Stimulated activated naive CD4-positive, alpha-beta T cell (primary cell): Measurements from ENCODE around the gene SPDYE1.
"Not testable (repeated sequence)": the region's sequence is repeated elsewhere in the genome, so short reads cannot be mapped to it uniquely, and the experiment has no call there.

Experiments
- DNase-seq, 6 experiments: peaks; one replicate each; lab custom pipeline; 2025; lab: John Stamatoyannopoulos, UW

SPDYE1 gene

DNA sequence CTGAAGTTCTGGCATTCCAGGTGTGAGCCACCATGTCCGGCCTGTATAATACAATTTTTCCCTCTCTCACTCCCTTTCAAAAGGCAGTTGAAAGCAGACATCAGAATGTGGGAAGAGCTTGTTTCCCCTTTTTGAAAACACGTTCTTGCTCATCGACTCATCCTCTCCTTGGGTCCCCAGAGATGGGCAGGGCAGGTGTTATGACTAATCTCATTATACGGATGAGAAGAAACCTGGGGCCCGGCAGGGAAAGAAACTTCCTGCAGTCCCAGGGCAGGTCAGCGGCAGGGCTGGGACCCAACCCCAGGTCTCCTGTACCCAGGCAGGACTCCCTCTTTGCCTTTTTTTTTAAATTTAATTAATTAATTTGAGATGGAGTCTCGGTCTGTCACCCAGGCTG is 4.8 kb upstream of the SPDYE1 start:
- not testable (repeated sequence) for DNase-seq

DNA sequence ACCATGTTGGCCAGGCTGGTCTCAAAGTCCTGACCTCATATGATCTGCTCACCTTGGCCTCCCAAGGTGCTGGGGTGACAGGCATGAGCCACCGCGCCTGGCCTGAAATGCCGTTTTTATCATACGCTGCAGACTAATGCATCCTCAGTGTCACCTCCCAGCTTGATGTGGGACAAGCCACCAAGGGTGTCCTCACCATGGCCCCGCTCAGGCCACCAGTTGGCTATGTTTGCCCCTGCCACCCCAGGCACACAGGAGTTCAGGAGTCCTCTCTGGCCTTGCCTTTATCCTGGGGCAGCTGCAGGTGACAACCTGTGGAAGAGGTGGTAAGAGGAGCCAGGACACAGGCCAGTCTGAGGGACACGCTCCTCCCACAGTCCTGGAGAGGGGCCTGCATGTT is 3.0 kb upstream of the SPDYE1 start:
- not testable (repeated sequence) for DNase-seq

GRCh38 chr7:44012081-44012480 is 14.4 kb downstream of the SPDYE1 start:
- not testable (repeated sequence) for DNase-seq

- DNase-seq, result not testable (repeated sequence)
Measured at GRCh38 chr7:44015090-44015489, 17.4 kb downstream of the SPDYE1 start.

DNA sequence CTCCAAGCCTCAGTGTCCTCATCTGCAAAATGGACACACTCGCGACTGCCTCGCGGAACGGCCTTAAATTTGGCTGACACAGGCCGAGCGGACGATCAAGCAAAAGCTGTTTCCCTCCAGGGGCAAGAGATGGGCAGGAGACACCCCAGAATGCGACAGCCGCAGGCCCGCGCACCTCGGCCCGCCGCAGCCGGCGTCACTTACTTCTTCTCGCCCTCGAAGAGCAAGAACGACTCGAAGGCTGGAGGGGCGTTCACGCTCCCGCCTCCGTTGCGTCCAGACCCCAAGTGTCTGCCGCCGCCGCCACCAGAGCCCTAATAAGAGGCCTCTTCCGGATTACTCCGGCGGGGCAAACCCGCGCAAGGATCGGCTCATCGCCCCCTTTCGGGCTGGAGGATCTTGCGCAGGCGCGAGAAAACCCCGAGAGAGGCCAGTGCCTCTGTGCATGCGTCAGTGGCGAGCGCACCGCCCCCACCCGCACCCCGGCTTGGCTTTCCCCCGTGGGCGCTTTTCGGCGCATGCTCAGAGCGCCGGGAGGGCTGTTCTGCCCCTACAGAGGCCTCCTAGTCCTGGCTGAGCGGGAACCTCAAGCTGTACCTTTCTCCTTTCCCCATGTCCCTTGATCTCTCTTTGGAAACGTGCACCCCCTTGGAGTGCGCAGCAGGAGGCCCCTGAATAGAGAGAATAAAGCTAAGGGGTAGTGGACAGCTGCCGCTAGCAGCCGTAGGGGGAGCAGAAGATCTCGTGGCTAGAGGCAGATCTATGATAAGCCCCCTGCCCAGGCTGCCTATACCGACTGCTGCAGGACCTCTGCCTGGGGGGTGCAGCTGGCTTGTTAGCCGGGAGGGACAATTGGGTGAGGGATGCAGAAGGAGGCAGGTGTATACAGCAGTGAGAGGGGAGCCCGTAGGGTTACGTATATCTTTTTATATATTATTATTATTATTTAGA is 21.4 kb downstream of the SPDYE1 start:
- peak; percentile 96 to 98 (median 98) for DNase-seq

DNA sequence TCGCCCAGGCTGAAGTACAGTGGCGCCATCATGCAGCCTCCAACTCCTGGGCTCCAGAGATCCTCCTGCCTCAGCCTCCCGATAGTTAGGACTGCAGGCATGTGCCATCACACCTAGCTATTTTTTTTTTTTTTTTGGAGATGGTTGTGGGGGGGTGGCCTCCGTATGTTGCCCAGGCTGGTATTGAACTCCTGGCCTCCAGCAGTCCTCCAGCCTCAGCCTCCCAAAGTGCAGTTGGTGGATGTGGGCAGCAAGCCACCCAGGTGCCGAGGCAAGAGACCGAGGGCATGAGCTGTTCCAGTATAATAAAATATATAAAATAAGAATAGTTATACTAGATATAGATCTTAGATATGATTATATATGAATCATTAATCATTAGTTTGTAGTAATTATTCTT is 22.1 kb downstream of the SPDYE1 start:
- not testable (repeated sequence) for DNase-seq

GRCh38 chr7:44022069-44022468 is 24.4 kb downstream of the SPDYE1 start:
- not testable (repeated sequence) for DNase-seq

GRCh38 chr7:44022796-44023467 is 25.2 kb downstream of the SPDYE1 start:
- DNase-seq, result not testable (repeated sequence)

DNA sequence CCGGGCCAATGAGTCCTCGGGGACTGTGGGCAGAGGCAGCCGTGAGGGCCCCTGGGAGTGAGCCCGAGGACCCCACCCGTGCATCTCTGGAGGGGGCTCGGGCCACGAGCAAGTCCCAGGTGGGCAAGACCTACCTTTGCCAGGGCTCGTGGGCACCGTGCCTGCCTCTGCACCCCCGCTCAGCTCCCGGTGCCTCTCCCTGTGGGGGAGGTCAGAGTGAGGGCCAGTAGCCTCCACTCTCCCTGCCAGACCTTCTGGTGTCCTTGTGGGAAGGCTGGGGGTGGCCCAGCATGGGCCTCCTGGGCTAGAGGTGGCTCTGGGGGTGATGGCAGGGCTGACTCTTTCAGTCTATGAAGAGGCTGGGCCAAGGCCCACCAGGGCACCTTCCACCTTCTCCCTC is 31.7 kb downstream of the SPDYE1 start:
- not testable (repeated sequence) for DNase-seq

DNA sequence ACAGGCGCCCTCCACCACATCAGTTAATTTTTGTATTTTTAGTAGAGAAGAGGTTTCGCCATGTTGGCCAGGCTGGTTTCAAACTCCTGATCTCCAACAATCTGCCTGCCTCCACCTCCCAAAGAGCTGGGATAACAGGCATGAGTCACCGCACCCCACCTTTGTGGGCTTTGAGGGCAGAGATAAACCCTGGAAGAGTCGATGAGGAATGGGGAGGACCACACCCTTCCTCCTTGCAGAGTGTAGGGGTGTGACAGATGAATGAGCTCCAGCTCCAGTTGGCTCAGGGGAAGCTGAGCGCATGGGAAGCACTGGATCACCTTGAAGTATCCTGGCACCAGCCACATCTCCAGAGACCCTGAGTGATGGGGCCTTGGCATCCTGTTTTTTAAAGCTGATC is 32.3 kb downstream of the SPDYE1 start:
- DNase-seq, result not testable (repeated sequence)

GRCh38 chr7:44031319-44031718 is 33.6 kb downstream of the SPDYE1 start:
- not testable (repeated sequence) for DNase-seq

- DNase-seq, result not testable (repeated sequence)
Measured at GRCh38 chr7:44032031-44032430, 34.3 kb downstream of the SPDYE1 start.

GRCh38 chr7:44033971-44034844 is 36.5 kb downstream of the SPDYE1 start:
- not testable (repeated sequence) for DNase-seq

DNA sequence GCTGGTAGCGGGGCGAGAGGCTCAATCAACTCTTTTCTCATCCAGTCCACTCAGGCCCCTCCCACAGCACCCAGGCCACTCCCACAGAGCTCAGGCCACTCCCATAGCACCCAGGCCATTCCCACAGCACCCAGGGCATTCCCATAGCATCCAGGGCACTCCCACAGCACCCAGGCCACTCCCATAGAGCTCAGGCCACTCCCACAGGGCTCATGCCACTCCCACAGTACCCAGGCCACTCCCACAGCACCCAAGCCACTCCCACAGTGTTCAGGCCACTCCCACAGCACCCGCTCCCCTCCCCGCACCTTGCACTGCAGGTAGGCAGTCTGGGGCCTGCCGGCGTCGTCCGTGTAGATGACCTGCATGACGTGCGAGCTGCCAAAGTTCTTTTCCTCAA is 38.7 kb downstream of the SPDYE1 start:
- peak in 5 of 6 experiments; percentile 42 to 61 (median 47) for DNase-seq

DNA sequence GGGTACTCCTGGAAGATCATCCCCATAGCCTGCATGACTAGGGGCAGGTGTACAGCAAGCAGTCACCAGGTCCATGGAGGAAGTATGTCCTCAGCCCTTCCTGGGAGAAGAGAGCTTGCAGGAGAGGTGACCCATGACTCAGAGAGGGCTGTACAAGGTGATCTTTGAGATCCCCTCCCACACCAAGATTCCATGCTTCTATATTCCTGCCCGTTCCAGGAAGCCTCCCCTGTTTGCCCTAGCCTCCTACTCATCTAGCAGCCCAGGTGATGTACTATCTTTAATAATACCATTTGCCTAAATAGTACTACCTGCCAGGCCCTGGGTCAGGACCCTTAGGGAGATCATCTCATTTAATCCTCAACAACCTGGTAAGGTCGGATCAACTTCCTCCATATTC is 40.3 kb downstream of the SPDYE1 start:
- not testable (repeated sequence) for DNase-seq

GRCh38 chr7:44038553-44038952 is 40.9 kb downstream of the SPDYE1 start:
- not testable (repeated sequence) for DNase-seq

DNA sequence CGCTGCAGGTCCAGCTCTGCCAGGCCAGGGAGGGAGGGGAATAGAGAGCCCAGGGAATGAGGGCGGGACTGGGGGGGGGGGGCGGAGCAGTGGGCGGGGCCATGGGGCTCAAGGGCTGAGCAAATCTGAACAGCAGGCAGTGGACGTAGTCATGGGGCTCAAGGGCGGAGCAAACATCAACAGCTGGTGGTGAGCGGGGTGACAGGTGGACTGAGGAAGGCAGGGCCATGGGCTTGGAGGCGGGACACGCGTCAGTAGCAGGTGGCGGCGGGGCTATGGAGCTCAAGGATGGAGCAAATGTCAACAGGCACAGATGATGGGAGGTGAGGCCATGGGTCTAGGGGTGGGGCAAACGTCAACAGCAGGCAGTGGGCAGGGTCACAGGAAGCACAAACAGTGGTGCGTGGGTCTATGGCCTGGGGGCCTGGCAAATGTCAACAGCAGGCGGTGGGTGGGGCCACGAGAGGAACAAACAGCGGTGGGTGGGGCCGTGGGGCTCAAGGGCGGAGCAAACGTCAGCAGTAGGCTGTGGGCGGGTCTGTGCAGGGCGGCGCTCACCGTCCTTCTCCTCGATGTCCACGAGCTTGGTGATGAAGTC is 41.4 kb downstream of the SPDYE1 start:
- DNase-seq, result peak; percentile 70 to 86 (median 80)

GRCh38 chr7:44039800-44040492 is 42.2 kb downstream of the SPDYE1 start:
- peak in 1 of 6 experiments; percentile 28 for DNase-seq

- peak; percentile 57 to 79 (median 64) for DNase-seq
Measured at GRCh38 chr7:44040493-44040891, 42.8 kb downstream of the SPDYE1 start.

- DNase-seq, result no peak
Measured at GRCh38 chr7:44042221-44042620, 44.5 kb downstream of the SPDYE1 start.

- DNase-seq, result no peak
Measured at GRCh38 chr7:44043902-44044301, 46.2 kb downstream of the SPDYE1 start.
